Measurements from ENCODE around the gene MPPE1.

DNA sequence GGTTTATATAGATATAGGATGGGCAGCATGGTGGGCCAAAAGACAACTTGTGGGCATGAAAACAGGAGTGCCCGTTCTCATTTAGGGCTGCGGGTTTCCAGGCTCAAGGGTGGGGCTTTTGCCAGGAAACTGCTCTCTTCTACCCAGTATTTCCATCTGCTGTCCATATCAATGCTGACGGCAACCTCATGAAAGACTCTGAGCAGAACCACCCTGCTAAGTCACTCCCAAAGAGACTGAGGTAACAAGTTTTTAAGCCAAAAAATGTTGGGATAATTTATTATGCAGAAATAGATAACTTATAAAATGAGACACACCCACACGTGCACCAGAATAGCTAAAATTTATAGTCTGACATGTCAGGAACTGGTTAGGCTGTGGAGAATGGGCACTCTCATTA is 36.1 kb upstream of the MPPE1 start:
- TF ChIP-seq, protein P1, sequence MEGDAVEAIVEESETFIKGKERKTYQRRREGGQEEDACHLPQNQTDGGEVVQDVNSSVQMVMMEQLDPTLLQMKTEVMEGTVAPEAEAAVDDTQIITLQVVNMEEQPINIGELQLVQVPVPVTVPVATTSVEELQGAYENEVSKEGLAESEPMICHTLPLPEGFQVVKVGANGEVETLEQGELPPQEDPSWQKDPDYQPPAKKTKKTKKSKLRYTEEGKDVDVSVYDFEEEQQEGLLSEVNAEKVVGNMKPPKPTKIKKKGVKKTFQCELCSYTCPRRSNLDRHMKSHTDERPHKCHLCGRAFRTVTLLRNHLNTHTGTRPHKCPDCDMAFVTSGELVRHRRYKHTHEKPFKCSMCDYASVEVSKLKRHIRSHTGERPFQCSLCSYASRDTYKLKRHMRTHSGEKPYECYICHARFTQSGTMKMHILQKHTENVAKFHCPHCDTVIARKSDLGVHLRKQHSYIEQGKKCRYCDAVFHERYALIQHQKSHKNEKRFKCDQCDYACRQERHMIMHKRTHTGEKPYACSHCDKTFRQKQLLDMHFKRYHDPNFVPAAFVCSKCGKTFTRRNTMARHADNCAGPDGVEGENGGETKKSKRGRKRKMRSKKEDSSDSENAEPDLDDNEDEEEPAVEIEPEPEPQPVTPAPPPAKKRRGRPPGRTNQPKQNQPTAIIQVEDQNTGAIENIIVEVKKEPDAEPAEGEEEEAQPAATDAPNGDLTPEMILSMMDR (conservative IDR thresholded peaks at IDR 0.05; ENCODE audit: low read length): no peak
- no peak for TF ChIP-seq EZH2phosphoT487 (IDR thresholded peaks at IDR 0.05; ENCODE audit: borderline replicate concordance, low read depth, low read length)

Data from OCI-LY7 (cell line).